ENCODE results near the gene CST7. TPM values are rescaled to one million over a fixed set of nuclear protein-coding genes. Genes with fewer than 3 reads are reported as not detected.
"Not testable (repeated sequence)": the region's sequence is repeated elsewhere in the genome, so short reads cannot be mapped to it uniquely, and the experiment has no call there.

The CST7 gene
- total RNA-seq, 1 donor from 2014 or later: 78.4 TPM

GRCh38 chr20:24999568-24999967 is 50.5 kb downstream of the CST7 start:
- intact Hi-C loops (cut with micrococcal nuclease): no loop called here

- intact Hi-C loops (cut with micrococcal nuclease): no loop called here
Measured at GRCh38 chr20:25000268-25000801, 51.3 kb downstream of the CST7 start.

- intact Hi-C loops (cut with micrococcal nuclease): not testable (repeated sequence)
Measured at GRCh38 chr20:25001323-25001722, 52.3 kb downstream of the CST7 start.

GRCh38 chr20:25003002-25003401 is 53.9 kb downstream of the CST7 start:
- intact Hi-C loops (cut with micrococcal nuclease): no loop called here

- intact Hi-C loops (cut with micrococcal nuclease): no loop called here
Measured at GRCh38 chr20:25005220-25005619, 56.2 kb downstream of the CST7 start.

GRCh38 chr20:25005661-25006060 is 56.6 kb downstream of the CST7 start:
- intact Hi-C loops (cut with micrococcal nuclease): no loop called here

GRCh38 chr20:25006431-25007167 is 57.5 kb downstream of the CST7 start:
- intact Hi-C loops (cut with micrococcal nuclease): no loop called here

GRCh38 chr20:25007491-25008305 is 58.6 kb downstream of the CST7 start:
- intact Hi-C loops (cut with micrococcal nuclease): no loop called here

GRCh38 chr20:25008388-25009217 is 59.5 kb downstream of the CST7 start:
- intact Hi-C loops (cut with micrococcal nuclease): no loop called here

Other genes with a start within 250 kb of the CST7 start
- gene APMAP, start 43.5 kb downstream of the CST7 start, total RNA-seq: 40.7 and 42.3 TPM in 2 replicates
- 32.0 and 34.5 TPM in 2 replicates for gene ACSS1, start 108.9 kb downstream of the CST7 start, total RNA-seq
- not detected in 2 replicates for gene VSX1, start 132.9 kb downstream of the CST7 start, total RNA-seq
- 38.2 and 39.0 TPM in 2 replicates for gene ENTPD6, start 246.4 kb downstream of the CST7 start, total RNA-seq